GM19043 (cell line): Measurements from ENCODE around the gene CSRP3.

Source experiments
- ATAC-seq: cut with Tn5 transposase; IDR thresholded peaks from one replicate; pipeline ENCODE4 v1.9.1; 2021; ENCODE audit warnings: low read depth; ENCODE audit not compliant: unreplicated experiment

Gene CSRP3

GRCh38 chr11:19191530-19192169, 10.1 kb downstream of the CSRP3 start:
- no peak for ATAC-seq

DNA sequence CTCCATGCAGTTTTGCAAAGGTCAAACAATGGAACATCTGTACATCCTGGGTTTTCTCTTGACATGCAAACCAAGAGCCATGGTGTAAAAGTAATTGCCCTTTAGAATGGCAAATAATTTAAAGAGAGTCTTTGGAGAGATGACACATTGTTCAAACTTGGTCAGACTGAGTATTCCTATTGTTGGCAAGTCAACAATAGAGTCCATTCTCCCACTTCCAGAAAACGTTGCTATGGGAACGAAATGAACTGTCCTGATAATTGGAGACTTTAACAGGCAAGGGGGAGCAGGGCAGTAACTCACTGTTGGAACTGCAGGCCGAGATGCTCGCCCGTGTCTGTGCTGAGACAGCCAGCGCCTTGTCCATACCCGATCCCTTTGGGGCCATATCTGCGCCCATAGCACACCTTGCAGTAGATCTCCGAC, 13.9 kb downstream of the CSRP3 start:
- no peak for ATAC-seq

DNA sequence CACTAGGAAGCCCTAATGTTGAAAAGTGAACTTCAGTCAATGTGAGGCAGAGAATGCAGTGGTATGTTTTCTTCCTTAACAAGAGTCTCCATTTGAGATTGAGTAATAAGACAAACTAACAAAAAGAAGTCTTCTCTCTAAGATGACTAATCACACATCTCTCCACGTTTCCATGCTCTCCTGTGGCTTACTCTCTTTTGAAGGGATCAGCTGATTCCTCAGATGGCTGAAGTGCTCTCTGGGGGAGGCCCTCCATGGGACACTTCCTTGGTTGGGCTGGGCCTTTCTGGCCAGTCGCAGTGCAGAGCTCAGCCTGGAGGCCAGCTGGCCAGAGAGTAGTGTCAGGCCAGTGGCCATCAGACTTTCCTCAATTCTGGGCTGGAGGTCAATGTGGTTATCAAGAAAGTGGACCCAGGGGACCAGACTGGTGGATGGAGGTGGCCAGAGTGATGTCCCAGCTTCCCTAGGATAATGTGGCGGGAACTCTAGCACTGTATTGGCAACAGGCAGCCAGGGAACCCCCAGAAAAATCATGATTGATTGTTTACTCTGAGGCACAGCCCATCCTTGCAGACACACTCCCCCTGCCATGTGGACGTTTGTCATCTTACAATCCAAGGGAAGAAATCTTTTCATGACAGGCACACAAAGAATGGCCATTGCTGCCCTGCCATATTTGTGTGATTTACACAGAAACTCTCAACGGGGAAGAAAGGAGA, 14.5 kb downstream of the CSRP3 start:
- no peak for ATAC-seq

DNA sequence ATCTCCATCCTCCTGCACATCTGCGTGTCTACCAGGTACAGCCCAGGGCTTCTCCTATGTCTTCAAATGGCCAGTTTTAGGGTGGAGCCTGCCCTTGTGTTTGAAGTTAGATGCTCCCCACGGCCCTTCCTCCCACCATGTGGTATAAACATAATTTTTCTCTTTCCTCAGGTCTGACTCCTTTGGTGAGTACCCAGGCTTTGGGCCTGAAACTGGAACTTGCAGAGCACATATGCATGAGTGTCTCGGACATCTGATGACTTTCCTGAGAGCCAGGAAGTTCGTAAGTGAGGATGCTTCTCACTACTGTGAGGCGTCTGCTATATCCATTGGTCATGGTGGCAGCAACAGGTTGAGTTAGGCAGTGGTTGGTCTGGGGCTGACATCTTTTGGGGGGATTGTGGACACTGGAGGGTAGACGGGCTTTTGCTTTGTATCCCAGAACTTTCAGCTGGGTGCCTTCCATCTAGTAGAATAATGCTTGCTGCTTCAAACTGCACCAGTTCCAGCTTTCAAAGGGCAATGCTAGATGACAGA, 16.2 kb downstream of the CSRP3 start:
- ATAC-seq = no peak

DNA sequence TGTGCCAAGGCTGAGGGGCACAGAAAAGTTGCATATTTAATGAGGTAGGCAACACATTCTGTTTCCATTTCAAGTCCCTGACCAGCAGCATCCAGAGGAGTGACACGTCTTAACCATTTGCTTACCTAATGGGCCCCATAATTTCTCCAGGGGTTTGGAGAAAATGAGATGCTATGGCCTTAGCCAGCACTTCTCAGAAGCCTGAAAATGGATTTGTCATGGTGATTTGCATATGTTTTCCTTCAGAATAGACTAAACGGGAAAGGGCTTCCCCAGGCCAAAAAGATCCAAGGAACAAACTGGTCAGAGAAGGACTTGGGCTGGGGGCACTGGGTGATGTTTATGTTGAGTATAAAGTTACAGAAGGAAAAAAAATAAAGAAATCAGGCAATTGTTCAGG, 16.7 kb downstream of the CSRP3 start:
- ATAC-seq = no peak

GRCh38 chr11:19183646-19184045, 18.1 kb downstream of the CSRP3 start:
- no peak for ATAC-seq

DNA sequence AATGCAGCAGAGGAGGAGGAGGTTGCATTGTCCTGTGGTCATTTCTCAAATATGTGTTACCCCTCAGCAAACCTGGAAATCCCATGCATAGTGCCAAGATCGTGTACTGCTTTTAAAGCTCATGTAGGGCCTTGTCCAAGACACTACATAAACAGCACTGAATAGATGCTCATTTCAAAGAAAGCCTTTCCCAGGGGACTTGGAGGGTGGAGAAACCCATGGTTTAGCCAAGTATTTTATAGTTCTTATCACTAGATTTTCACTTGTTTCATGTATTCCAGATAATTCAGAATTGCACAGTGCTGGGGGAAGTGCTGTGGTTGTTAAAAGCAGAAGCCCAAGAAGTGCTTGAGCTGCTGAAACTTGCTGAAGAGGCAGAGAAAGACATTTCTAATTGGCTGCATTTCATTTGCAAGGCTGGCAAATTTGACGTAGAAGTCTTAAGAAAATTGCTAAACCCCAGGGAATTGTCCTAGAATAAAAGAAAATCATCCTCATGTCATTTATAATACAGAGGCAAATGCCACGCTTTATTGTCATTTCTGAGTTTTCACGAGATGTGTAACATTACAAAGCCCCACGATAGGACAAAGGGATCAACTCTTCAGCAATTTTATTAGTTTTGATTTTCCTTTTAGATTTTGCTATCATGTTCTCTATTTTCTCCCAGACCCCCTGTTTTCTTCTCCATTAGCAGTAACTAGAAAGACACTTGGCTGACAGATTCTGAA, 20.1 kb downstream of the CSRP3 start:
- no peak for ATAC-seq

DNA sequence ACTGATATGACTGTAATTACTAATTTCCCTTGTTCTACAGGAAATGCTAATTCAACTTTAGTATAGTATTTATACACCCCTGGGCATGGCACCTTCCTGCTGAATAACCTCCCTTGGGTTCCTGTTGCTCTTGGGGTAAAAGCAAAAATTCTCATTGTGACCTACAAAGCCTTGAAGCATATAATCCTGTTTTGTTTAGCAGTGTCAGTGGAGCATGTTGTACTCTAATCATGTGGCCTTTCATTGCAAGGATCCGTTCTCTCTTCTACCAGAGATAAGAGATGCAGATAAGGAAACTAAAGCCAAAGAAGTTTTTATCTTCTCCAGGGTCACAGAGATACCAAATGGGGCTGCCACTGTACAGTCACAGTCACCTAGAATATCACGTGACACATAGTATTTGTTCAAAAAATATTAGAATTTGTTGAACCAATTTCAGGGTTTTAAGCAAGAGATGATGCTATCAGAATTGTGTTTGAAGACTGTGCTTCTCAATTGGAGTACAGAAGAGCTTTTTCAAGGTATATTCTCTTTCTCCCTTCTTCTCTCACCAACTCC, 25.1 kb downstream of the CSRP3 start:
- no peak for ATAC-seq

GRCh38 chr11:19173964-19174638, 27.7 kb downstream of the CSRP3 start:
- no peak for ATAC-seq

DNA sequence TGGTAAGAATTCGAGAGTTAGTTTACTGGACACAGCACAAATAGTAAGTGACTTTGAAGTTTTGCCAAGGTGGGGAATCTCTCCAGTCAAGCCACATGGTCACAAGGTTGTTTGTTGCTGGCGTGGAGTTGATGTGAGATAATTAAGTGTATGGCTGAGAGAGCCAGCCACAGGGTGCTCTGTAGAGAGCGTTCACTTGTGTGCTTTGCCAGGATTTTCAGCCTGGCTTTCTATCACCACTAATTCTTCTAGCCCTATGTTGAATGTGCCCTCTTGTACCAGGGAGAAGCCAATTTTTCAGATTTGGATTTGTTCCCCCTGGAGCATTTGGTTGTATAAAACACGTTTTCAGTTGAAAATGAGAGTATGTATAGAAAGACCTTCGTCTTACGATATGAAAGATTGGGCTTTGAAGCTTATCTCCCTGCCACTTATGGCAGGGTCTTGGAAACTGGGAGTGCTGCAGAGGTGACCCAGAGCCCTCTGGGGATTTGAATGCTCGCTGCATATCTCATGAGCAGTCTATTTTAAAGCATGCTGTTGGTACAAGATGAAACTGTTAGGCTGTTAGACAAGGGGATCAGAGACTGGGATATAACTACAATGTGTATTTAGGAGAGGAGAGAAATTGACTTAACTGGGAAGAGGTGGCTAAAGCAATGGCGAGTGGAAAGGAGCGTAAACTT, 28.6 kb downstream of the CSRP3 start:
- ATAC-seq = no peak

- no peak for ATAC-seq
Measured at GRCh38 chr11:19168090-19168489, 33.7 kb downstream of the CSRP3 start.

DNA sequence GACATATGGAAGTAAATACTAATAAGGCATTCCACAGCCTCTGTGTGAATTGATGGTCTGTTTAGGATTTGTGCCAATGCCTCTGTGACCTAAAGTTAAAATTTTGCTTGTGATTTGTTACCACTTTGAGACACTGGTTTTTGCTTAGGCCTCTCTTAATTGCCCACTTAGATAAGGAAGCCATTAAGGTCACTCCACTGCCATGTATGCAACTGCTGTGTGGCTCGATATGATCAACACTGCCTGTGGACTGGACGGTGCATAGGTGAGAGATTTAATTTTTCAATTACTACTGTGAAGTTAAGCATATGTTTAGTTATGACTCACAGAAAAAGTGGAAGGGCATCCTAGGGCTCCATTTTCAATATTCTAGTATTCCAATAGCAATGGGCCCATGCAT, 36.9 kb downstream of the CSRP3 start:
- no peak for ATAC-seq

GRCh38 chr11:19164230-19164855, 37.4 kb downstream of the CSRP3 start:
- ATAC-seq = no peak

DNA sequence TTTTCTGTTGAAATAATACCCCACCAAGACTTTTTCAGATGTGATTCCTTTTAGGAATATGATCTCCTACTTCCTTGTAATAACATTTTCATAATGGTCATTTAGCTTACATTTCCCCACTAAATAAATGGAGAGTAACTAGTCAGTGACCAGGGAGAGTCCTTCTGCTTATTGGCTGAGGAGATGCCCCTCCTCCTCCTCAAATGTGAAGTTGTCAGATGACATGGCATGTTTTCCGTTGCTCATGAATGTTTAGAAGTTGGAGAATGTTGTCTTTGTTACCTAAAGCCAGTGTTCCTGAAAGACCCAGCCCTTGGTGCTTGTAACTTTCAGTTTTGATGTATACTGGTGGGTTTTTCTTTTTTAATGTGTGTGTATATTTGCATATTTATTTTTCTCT, 38.2 kb downstream of the CSRP3 start:
- ATAC-seq = no peak

GRCh38 chr11:19162951-19163505, 38.8 kb downstream of the CSRP3 start:
- ATAC-seq = no peak

DNA sequence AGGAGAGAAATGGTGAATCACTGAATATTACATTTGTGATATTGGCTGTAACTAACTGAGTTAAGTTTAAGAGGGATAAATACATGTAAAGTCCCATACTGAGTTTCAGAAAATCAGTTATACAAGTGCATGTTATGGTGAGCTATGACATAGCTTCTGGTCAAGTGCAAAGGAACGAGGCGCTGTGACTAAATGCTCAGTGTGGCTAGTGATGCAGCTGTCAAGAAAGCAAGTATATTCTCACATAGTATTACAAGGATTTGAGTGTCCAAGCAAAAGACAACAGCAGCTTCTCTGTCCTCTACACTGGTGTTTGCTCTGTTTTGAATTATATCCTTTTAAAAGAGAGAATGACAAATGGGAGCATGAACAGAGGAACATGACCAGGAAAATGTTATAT, 40.1 kb downstream of the CSRP3 start:
- no peak for ATAC-seq

DNA sequence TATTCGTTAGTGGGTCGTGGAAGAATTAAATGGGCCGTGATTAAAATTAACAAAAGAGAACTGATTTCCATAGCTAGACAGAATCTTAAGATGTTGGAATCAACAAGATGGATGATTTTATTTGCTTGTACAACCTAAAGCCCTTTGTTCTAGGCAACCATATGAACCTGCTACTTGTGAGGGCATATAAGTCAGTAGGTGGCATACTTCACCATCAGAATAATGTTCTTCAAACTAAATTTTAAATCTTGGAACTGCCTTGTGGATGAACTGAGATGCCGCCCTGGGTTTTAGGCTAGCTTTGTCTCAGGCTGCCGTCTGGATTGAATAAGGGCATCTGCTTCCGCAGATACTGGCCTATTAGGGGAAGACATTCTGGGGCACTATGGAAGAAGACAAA, 40.9 kb downstream of the CSRP3 start:
- ATAC-seq = no peak

GRCh38 chr11:19156892-19157291, 44.9 kb downstream of the CSRP3 start:
- no peak for ATAC-seq

- no peak for ATAC-seq
Measured at GRCh38 chr11:19145319-19145718, 56.5 kb downstream of the CSRP3 start.
